Suprapubic skin (tissue), 4 donors: ENCODE measurements around the gene ZRANB2. TPM values are rescaled to one million over a fixed set of nuclear protein-coding genes. Genes with fewer than 3 reads are reported as not detected.

Source experiments
- DNase-seq, 2 donors: peaks; one replicate each; pipeline ENCODE4 v3.0.0-alpha.2; 2019; ENCODE audit warnings: low spot score in 2 of 2
- H3K27ac ChIP-seq: fragments of 200-600 bp; sonication (generic); one replicate; pipeline ENCODE4 v1.5.1; 2019
- H3K27me3 ChIP-seq: fragments of 200-600 bp; sonication (generic); one replicate; pipeline ENCODE4 v1.5.1; 2019
- H3K36me3 ChIP-seq: fragments of 200-600 bp; sonication (generic); one replicate; pipeline ENCODE4 v1.5.1; 2019
- H3K4me1 ChIP-seq: fragments of 200-600 bp; sonication (generic); one replicate; pipeline ENCODE4 v1.5.1; 2019
- H3K4me3 ChIP-seq: fragments of 200-600 bp; sonication (generic); one replicate; pipeline ENCODE4 v1.5.1; 2019; ENCODE audit warnings: mild to moderate bottlenecking
- H3K9me3 ChIP-seq: fragments of 200-600 bp; sonication (generic); one replicate; pipeline ENCODE4 v1.5.1; 2019
- CTCF ChIP-seq, 2 donors: fragments of 200-600 bp in 1 of 2; fragments of 450-650 bp in 1 of 2; sonication (generic) in 1 of 2; IDR thresholded peaks; one replicate each; pipeline ENCODE4 v1.5.1; 2016 to 2019; ENCODE audit warnings: antibody characterized with exemption in 2 of 2, mild to moderate bottlenecking in 1 of 2, moderate library complexity in 1 of 2
- EP300 ChIP-seq: sonication (generic); formaldehyde crosslinking; IDR thresholded peaks from one replicate; pipeline ENCODE4 v1.6.1; 2017; ENCODE audit warnings: antibody characterized with exemption
- POLR2A ChIP-seq, 2 donors: fragments of 450-650 bp; IDR thresholded peaks; one replicate each; pipeline ENCODE4 v1.6.1; 2017; ENCODE audit warnings: antibody characterized with exemption in 2 of 2, mild to moderate bottlenecking in 2 of 2, moderate library complexity in 2 of 2
- POLR2AphosphoS5 ChIP-seq, 3 donors: sonication (generic); formaldehyde crosslinking; IDR thresholded peaks; one replicate each; pipeline ENCODE4 v1.6.1; 2017; ENCODE audit warnings: antibody characterized with exemption in 3 of 3
- WGBS: methylation state at CpG from one replicate; pipeline ENCODE4 v1.1.5; 2018; 5-methylcytosine and 5-hydroxymethylcytosine counted together
- total RNA-seq, 4 donors: library from RNA; depleted of rRNA; stranded (reverse); fragments of >200 nt; gene quantifications; one replicate each; pipeline ENCODE4 v1.1.0, GENCODE V29; 2016

ZRANB2 gene
- total RNA-seq, 4 donors from 2014 or later = 37.4 to 164 (median 49.0) TPM

GRCh38 chr1:71037829-71038620 lies 42.8 kb downstream of the ZRANB2 start:
- Histone ChIP-seq H3K27me3 (no peaks in the 10 kb centered on the region), H3K4me1 (peaks cover 2% of the 10 kb centered on the region), H3K9me3 (no peaks in the 10 kb centered on the region), H3K36me3 (no peaks in the 10 kb centered on the region), H3K4me3 (no peak overlapping the region), H3K27ac (no peak overlapping the region)
- WGBS = 83% methylated on average over 2 of the region's 2 CpGs
- DNase-seq = no peak
- TF ChIP-seq POLR2AphosphoS5 (IDR thresholded peaks at IDR 0.05) = no peak

GRCh38 chr1:71037066-71037465 lies 43.8 kb downstream of the ZRANB2 start:
- no peaks in the 10 kb centered on the region for H3K27me3 ChIP-seq
- no peak for TF ChIP-seq POLR2A (IDR thresholded peaks at IDR 0.05)
- no peak for TF ChIP-seq CTCF (IDR thresholded peaks at IDR 0.05)
- no peak for TF ChIP-seq EP300
- no peak for TF ChIP-seq POLR2AphosphoS5 (IDR thresholded peaks at IDR 0.05)
- H3K9me3 ChIP-seq = no peaks in the 10 kb centered on the region
- no peak overlapping the region for H3K27ac ChIP-seq
- 96% methylated on average over 8 of the region's 9 CpGs for WGBS
- no peaks in the 10 kb centered on the region for H3K4me1 ChIP-seq
- H3K36me3 ChIP-seq = no peaks in the 10 kb centered on the region
- no peak overlapping the region for H3K4me3 ChIP-seq
- DNase-seq = no peak

- DNase-seq = no peak
- H3K27ac ChIP-seq = no peak overlapping the region
- no peak for TF ChIP-seq EP300
- no peak for TF ChIP-seq POLR2AphosphoS5 (IDR thresholded peaks at IDR 0.05)
- no peak for TF ChIP-seq CTCF (IDR thresholded peaks at IDR 0.05)
- no peak for TF ChIP-seq POLR2A (IDR thresholded peaks at IDR 0.05)
- 100% methylated on average over 1 of the region's 1 CpG for WGBS
- no peaks in the 10 kb centered on the region for H3K4me1 ChIP-seq
- H3K4me3 ChIP-seq = no peak overlapping the region
- no peaks in the 10 kb centered on the region for H3K9me3 ChIP-seq
- no peaks in the 10 kb centered on the region for H3K36me3 ChIP-seq
- H3K27me3 ChIP-seq = no peaks in the 10 kb centered on the region
Observed at GRCh38 chr1:71033136-71033535, 47.7 kb downstream of the ZRANB2 start.

GRCh38 chr1:71031426-71031825 lies 49.4 kb downstream of the ZRANB2 start:
- no peak overlapping the region for H3K27ac ChIP-seq
- no peaks in the 10 kb centered on the region for H3K9me3 ChIP-seq
- H3K4me3 ChIP-seq = no peak overlapping the region
- no peaks in the 10 kb centered on the region for H3K36me3 ChIP-seq
- DNase-seq = no peak
- no peaks in the 10 kb centered on the region for H3K27me3 ChIP-seq
- no peaks in the 10 kb centered on the region for H3K4me1 ChIP-seq
- TF ChIP-seq POLR2A (IDR thresholded peaks at IDR 0.05) (no peak), CTCF (IDR thresholded peaks at IDR 0.05) (no peak), EP300 (no peak), POLR2AphosphoS5 (IDR thresholded peaks at IDR 0.05) (no peak)

- Histone ChIP-seq H3K4me3 (no peak overlapping the region), H3K36me3 (no peaks in the 10 kb centered on the region), H3K27me3 (no peaks in the 10 kb centered on the region), H3K4me1 (no peaks in the 10 kb centered on the region), H3K9me3 (no peaks in the 10 kb centered on the region), H3K27ac (no peak overlapping the region)
- TF ChIP-seq POLR2A (IDR thresholded peaks at IDR 0.05) (no peak), CTCF (IDR thresholded peaks at IDR 0.05) (no peak), POLR2AphosphoS5 (IDR thresholded peaks at IDR 0.05) (no peak), EP300 (no peak)
- WGBS = 78% methylated on average over 1 of the region's 1 CpG
- no peak for DNase-seq
Observed at GRCh38 chr1:71030026-71030425, 50.8 kb downstream of the ZRANB2 start.
